Posterior vena cava (tissue), 2 donors: ENCODE results near the gene APBB1IP. TPM values are rescaled to one million over a fixed set of nuclear protein-coding genes. Genes with fewer than 3 reads are reported as not detected.
"Not testable (repeated sequence)": the region's sequence is repeated elsewhere in the genome, so short reads cannot be mapped to it uniquely, and the experiment has no call there.

ENCODE experiments used
- DNase-seq: peaks from one replicate; pipeline ENCODE4 v3.0.0-alpha.2; 2020; ENCODE audit warnings: low spot score
- intact Hi-C, 2 donors: fragments of 100-400 bp; cut with DNase I; formaldehyde crosslinking; loops; one replicate each; pipeline versions ENCODE4 v1.14.1 to v1.14.2; 2022 to 2023
- total RNA-seq, 2 donors: library from RNA; stranded (reverse); fragmentation: NEBNext Ultra II Directional; extraction: Animal tissue kit (Norgen Biotek cat#: 25700); gene quantifications; one replicate each; pipeline ENCODE4 v1.2.1, GENCODE V29; 2021
- donor health status: DM: yes; HTN: yes; CAD: no.
- donor health status: DM: yes; HTN: yes; CAD: no.

APBB1IP gene
- total RNA-seq, 2 donors from 2014 or later, result 8.4 to 20.5 TPM

GRCh38 chr10:26439406-26440087 lies 1.4 kb downstream of the APBB1IP start:
- no peak for DNase-seq
- intact Hi-C loops, result no loop called here

DNA sequence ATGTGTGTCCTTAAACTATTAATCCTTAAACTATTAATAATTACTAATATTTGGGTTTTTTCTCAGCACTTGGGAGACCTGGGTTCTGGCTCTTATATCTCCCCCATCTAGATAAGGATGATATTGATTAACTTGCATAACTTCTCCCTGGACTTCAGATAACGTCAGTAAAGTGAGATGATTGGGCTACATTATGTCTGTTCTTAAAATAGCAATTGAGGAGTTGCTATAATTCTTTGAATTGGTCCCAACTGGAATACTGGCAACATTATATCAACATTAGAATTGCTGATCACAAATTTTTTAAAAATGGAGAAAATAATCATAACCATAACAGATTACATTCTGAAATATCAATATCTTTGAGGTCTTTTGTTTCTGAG lies 1.9 kb downstream of the APBB1IP start:
- intact Hi-C loops, result no loop called here

DNA sequence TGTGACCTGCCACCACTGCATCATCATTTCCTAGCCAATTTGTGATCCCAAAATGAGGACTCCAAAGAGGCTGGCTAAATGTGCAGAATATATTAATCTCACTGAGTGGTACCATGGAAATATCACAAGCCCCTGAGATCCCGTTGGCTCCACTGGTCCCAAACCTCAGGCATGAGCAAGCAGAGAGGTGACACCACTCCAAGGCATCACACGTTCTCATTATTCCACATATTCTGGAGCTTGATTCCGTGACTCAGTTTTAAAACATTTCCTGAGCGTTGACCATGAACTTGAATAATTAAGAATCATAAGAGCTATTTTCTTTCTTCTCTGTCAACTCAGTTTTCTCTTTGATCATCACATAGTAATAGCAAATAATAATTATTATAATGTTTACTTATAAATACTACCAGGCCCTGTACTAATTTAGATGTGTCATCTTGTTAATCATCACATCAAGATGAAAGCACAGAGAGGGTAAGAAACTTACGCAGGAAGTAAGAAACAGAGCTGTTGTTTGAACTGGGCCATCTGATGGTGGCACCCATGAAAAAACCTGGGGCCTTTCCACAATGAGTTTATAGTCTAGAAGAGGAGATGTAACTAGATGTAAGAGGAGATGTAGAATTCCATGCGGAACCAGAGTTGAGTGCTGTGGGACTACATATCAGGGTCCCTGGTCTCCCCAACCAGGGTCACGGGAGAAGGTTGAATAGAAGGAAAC lies 3.5 kb downstream of the APBB1IP start:
- intact Hi-C loops, result no loop called here
- DNase-seq, result no peak

More for the DNA sequence above, 1.9 kb downstream of the APBB1IP start:
- DNase-seq, result no peak

GRCh38 chr10:26445411-26446031 lies 7.4 kb downstream of the APBB1IP start:
- intact Hi-C loops, result no loop called here
- no peak for DNase-seq

- DNase-seq, result no peak
- intact Hi-C loops, result no loop called here
Observed at GRCh38 chr10:26446258-26446657, 8.1 kb downstream of the APBB1IP start.

- intact Hi-C loops, result no loop called here
Observed at GRCh38 chr10:26448292-26448691, 10.2 kb downstream of the APBB1IP start.

DNA sequence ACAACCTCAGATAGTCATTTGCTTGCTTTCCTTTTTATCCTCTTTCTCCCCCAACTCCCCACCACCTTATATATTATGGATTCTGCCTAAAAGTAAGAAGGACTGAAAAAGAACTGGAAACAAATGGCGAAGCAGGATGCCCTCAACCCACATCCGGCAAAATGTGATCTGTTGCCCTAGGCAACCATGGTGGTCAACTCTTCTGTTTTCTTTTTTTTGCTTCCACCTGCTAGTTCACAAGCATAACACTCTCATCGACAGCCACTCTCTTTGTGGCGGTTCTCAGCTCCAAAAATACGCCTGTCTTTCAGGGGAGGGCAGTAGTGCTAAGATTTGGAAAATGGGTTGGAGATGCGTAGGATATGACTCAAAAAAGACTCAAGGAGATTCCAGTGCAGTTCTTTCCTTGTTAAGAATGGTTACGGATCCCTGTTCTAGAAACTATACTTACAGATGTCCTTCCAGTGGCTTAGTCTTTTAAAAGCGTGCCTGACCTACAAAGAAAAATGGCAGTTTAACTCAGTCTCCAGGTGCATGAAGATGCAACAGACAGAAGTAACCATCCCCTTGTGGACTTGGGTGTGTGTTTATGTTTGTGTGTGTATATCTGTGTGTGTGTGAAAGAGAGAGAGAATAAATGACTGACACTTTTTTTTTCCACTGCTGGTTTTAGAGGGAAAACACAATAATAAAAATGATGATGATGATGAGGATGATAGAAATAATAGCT lies 10.7 kb downstream of the APBB1IP start:
- intact Hi-C loops, result no loop called here
- DNase-seq, result no peak

More at GRCh38 chr10:26448292-26448691, 10.2 kb downstream of the APBB1IP start:
- DNase-seq, result no peak

DNA sequence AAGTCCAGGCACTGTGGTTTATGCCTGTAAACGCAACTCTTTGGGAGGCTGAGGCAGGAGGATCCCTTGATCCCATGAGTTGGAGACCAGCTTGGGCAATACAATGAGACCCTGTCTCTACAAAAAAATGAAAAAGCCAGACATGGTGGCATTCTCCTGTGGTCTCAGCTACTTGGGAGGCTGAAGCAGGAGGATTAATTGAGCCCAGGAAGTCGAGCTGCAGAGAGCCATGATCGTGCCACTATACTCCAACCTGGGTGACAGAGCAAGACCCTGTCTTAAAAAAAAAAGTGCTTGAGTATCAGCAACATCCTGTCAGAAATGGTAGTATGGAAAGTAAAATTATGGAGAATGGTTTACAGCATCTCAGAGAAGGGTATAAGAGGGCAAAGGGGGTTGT lies 11.6 kb downstream of the APBB1IP start:
- intact Hi-C loops, result no loop called here
- no peak for DNase-seq

DNA sequence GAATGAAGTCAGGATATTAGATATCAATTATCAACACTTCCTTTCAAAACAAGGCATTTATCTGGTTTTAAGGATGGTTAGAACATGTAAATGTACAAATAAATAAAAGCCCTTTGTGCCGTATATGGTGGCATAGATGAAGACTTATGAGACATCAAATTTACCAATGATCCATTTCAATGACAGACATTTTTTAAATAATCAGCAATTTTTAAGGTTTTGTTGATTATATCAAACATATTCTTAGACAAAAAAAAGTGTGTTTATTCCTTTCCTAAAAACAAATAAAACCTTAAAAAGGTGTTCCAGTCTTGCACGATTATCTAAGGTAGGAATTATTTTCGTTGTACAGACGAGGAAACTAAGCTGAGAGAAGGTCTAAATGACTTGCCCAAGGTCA lies 13.8 kb downstream of the APBB1IP start:
- intact Hi-C loops, result no loop called here
- DNase-seq, result no peak

DNA sequence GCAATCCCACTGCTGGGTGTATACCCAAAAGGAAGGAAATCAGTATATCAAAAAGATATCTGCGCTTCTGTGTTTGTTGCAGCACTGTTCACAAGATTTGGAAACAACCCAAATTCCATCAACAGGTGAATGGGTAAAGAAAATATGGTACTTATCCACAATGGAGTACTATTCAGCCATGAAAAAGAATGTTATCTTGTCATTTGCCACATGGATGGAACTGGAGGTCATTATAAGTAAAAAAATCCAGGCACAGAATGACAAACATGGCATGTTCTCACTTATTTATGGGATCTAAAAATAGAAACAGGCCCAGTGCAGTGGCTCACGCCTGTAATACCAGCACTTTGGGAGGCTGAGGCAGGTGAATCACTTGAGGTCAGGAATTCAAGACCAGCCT lies 15.7 kb downstream of the APBB1IP start:
- intact Hi-C loops, result no loop called here
- no peak for DNase-seq

DNA sequence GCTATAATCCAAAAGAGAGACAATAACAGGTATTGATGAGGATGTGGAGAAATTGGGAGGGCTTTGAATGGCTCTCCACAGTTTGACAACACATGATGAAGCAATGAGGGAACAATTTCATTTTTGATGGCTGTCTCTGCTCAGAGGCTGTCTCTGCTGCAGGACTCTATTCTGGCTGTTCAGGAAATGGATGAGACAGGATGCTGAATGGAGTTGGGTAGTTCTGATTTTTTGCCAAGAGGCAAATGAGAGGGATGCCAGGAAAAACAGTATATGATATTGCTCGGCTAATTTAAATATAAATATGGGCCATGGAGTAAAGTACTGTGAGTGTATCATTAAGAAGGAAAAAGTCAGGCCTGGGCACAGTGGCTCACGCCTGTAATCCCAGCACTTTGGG lies 16.8 kb downstream of the APBB1IP start:
- no peak for DNase-seq
- intact Hi-C loops, result no loop called here

GRCh38 chr10:26455567-26456315 lies 17.6 kb downstream of the APBB1IP start:
- no peak for DNase-seq
- intact Hi-C loops, result no loop called here

DNA sequence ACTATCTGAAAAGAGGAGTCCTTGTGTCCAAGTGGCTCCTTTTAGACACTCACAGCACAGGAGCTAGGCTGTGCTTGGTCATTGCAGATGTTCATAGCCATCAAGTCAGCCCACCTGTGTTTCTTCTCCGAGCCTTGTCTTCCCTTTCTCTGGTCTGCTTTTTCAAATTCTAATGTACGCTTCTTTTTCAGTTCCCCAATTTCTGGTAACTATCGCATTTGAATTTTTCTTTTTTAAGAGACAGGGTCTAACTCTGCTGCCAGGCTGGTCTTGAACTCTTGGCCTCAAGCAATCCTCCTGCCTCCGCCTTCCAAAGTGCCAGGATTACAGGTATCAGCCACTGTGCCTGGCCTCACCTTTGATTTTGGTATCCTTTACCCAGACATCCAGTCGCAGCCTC lies 18.9 kb downstream of the APBB1IP start:
- no peak for DNase-seq
- intact Hi-C loops, result no loop called here

GRCh38 chr10:26460736-26461135 lies 22.6 kb downstream of the APBB1IP start:
- intact Hi-C loops, result no loop called here
- DNase-seq, result no peak

DNA sequence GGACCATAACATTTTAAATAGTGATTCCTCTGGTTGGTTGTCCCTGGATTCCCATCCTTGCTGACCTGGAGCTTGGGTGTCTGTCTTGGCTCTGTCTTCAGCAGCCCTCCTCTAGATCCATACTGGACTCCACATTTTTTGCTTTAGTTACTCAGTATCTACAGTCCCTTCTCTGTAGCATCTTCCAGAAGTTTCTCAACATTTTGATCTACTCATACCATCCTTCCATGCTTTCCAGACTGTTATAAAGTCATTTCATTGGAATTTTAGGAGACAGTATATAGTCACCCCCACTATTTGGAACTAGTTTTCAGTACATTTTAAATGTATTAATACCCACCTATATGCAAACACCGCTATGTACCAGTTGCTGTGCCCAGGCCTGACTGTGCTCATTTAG lies 25.8 kb downstream of the APBB1IP start:
- intact Hi-C loops, result no loop called here
- no peak for DNase-seq

GRCh38 chr10:26464632-26465280 lies 26.6 kb downstream of the APBB1IP start:
- intact Hi-C loops, result no loop called here
- no peak for DNase-seq

DNA sequence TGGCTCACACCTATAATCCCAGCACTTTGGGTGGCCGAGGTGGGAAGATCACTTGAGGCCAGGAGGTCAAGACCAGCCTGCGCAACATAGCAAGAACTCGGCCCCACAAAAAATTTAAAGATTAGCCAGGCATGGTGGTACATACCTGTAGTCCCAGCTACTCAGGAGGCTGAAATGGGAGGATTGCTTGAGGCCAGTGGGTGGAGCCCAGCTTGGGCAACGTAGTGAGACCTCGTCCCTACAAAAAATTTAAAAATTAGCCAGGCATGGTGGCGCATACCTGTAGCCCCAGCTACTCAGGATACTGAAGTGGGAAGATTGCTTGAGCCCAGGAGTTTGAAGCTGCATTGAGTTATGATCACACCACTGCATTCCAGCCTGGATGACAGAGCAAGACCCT lies 28.4 kb downstream of the APBB1IP start:
- intact Hi-C loops, DNase-seq: not testable (repeated sequence)

- intact Hi-C loops, result no loop called here
- DNase-seq, result no peak
Observed at GRCh38 chr10:26467639-26468038, 29.5 kb downstream of the APBB1IP start.

- no peak for DNase-seq
- intact Hi-C loops, result no loop called here
Observed at GRCh38 chr10:26468291-26468690, 30.1 kb downstream of the APBB1IP start.
